Astrocyte of the hippocampus (primary cell): ENCODE results near the gene TMEM178A.

ENCODE experiments used
- DNase-seq: peaks from one replicate; pipeline ENCODE4 v3.0.0; 2011; ENCODE audit warnings: low read depth, low spot score

TMEM178A gene

DNA sequence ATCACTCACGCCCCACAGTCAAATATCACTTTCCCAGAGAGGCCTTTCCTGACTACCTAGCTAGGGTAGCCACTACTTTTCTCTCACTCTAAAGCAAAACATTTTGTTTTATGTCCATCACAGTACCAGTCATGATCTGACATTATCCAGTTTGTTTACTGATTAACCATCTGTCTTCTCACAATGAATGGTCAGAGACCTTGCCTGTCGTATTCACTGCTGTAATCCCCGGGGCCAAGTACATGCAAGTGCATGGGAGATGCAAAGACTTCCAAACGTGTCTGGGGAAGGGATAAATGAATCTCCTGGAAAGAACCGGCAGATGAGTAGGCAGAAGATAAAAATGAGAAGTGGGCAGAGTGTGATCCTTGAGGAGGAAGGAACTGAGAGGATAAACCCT is 73.7 kb downstream of the TMEM178A start:
- no peak for DNase-seq

DNA sequence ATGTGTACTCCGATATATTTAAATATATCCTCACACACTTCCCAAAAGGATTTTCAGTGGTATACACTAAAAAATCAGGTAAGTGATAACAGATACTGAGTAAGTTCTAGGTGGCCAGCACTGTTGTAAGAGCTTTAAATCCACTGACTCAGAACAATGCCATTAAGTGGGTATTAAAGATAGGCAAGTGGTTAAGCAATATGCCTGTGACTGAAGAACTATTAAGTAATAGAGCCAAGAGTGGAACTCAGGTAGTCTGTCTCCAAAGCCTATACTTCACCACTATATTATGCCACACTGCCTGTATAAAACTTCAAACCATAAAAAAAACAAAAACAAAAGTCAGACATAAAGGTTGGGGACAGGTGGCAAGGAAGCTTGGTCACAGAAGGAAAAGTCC is 76.2 kb downstream of the TMEM178A start:
- DNase-seq, result no peak

GRCh38 chr2:39743269-39743776 is 77.6 kb downstream of the TMEM178A start:
- peak; percentile 28 for DNase-seq

- DNase-seq, result no peak
Observed at GRCh38 chr2:39755466-39755865, 89.7 kb downstream of the TMEM178A start.

- no peak for DNase-seq
Observed at GRCh38 chr2:39757156-39757555, 91.4 kb downstream of the TMEM178A start.

- DNase-seq, result no peak
Observed at GRCh38 chr2:39762448-39762847, 96.7 kb downstream of the TMEM178A start.
